SK-N-SH (cell line): ENCODE results near the gene SHMT2.

Experiments used
- CHD2 ChIP-seq: fragments of 150-350 bp; IDR thresholded peaks from 2 replicates; pipeline ENCODE4 v1.6.1; 2018; ENCODE audit warnings: low read length; ENCODE audit not compliant: partially characterized antibody
- EZH2phosphoT487 ChIP-seq: fragments of 200-600 bp; sonication (generic); IDR thresholded peaks from 2 replicates; pipeline ENCODE4 v1.6.1; 2017; ENCODE audit warnings: low read depth, mixed run types, mild to moderate bottlenecking, antibody characterized with exemption, moderate library complexity, borderline replicate concordance
- GATA2 ChIP-seq: sonication (generic); formaldehyde crosslinking; IDR thresholded peaks from 2 replicates; pipeline ENCODE4 v1.5.0; 2020; ENCODE audit warnings: mild to moderate bottlenecking, missing genetic modification reagents
- MEF2A ChIP-seq: IDR thresholded peaks from 2 replicates; pipeline ENCODE4 v1.4.0; 2012; ENCODE audit warnings: low read depth, borderline replicate concordance
- NRF1 ChIP-seq: IDR thresholded peaks from 2 replicates; pipeline ENCODE4 v1.6.1; 2012; ENCODE audit warnings: low read depth, mild to moderate bottlenecking, low read length
- RAD21 ChIP-seq: IDR thresholded peaks from 2 replicates; pipeline ENCODE4 v1.6.1; 2012; ENCODE audit warnings: mild to moderate bottlenecking, low read length
- SMC3 ChIP-seq: IDR thresholded peaks from 2 replicates; pipeline ENCODE4 v1.6.1; 2012; ENCODE audit warnings: low read depth, low read length, improper control_type of control experiment
- TAF1 ChIP-seq: IDR thresholded peaks from 2 replicates; pipeline ENCODE4 v1.6.1; 2012; ENCODE audit warnings: low read depth, mild to moderate bottlenecking, low read length, moderate library complexity, borderline replicate concordance
- TCF12 ChIP-seq: IDR thresholded peaks from 2 replicates; pipeline ENCODE4 v1.4.0; 2012
- TF ChIP-seq, protein P1 (sequence below): fragments of 200-600 bp; sonication (generic); IDR thresholded peaks from 2 replicates; pipeline ENCODE4 v1.6.1; 2017; ENCODE audit warnings: antibody characterized with exemption, mild to moderate bottlenecking, moderate library complexity
- TF ChIP-seq, protein P2 (sequence below): IDR thresholded peaks from 2 replicates; pipeline ENCODE4 v1.4.0; 2012; ENCODE audit warnings: low read depth
- TF ChIP-seq, protein P3 (sequence below): fragments of 150-350 bp; IDR thresholded peaks from 2 replicates; pipeline ENCODE4 v1.6.1; 2017; ENCODE audit warnings: antibody characterized with exemption, low read length, low read depth, borderline replicate concordance

DNA sequence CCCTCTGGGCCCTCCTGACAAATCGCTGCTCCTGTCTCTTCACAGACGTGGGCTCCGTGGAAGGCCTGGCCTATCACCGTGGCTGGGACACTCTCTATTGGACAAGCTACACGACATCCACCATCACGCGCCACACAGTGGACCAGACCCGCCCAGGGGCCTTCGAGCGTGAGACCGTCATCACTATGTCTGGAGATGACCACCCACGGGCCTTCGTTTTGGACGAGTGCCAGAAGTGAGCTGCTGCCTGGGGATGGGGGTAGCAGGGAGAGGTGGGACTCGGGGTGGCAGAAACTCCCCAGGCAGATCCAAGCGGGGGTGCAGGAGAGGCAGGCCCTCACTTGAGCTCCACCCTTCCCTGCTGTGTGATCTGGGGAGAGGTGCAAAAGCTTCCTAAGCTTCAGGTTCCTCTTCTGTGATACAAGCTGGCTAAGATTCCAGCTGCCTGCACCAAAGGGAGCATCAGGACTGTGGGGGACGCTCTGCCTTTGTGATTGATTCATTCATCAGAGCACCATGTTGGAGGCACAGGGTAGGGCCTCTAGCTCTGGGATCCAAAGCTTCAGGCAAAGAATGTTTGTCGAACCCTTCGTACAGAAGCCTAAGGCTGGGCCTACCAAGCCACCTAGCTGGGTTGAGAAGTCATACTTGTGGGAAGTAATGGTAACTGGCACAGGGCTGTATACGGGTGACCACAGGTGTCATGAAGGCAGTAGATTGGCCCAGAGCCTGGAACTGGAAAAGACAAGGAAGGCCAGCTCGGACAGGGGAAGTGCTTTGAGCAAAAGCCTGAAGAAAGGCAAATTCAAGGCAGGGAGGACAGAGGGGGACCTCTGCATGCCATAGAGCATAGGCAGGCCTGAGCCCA, 42.1 kb upstream of the SHMT2 start:
- TF ChIP-seq RAD21 (no peak), EZH2phosphoT487 (no peak), NRF1 (no peak), MEF2A (no peak), GATA2 (CRISPR knock-in tag) (no peak), TCF12 (no peak), TAF1 (no peak), CHD2 (no peak), SMC3 (no peak)
- TF ChIP-seq, protein P1, sequence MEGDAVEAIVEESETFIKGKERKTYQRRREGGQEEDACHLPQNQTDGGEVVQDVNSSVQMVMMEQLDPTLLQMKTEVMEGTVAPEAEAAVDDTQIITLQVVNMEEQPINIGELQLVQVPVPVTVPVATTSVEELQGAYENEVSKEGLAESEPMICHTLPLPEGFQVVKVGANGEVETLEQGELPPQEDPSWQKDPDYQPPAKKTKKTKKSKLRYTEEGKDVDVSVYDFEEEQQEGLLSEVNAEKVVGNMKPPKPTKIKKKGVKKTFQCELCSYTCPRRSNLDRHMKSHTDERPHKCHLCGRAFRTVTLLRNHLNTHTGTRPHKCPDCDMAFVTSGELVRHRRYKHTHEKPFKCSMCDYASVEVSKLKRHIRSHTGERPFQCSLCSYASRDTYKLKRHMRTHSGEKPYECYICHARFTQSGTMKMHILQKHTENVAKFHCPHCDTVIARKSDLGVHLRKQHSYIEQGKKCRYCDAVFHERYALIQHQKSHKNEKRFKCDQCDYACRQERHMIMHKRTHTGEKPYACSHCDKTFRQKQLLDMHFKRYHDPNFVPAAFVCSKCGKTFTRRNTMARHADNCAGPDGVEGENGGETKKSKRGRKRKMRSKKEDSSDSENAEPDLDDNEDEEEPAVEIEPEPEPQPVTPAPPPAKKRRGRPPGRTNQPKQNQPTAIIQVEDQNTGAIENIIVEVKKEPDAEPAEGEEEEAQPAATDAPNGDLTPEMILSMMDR, result no peak
- TF ChIP-seq, protein P2, sequence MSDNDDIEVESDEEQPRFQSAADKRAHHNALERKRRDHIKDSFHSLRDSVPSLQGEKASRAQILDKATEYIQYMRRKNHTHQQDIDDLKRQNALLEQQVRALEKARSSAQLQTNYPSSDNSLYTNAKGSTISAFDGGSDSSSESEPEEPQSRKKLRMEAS, result no peak
- TF ChIP-seq, protein P3, sequence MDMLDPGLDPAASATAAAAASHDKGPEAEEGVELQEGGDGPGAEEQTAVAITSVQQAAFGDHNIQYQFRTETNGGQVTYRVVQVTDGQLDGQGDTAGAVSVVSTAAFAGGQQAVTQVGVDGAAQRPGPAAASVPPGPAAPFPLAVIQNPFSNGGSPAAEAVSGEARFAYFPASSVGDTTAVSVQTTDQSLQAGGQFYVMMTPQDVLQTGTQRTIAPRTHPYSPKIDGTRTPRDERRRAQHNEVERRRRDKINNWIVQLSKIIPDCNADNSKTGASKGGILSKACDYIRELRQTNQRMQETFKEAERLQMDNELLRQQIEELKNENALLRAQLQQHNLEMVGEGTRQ, result no peak
